Endodermal cell (in vitro differentiated cells): ENCODE results near the gene ARHGEF11. TPM values are rescaled to one million over a fixed set of nuclear protein-coding genes. Genes with fewer than 3 reads are reported as not detected.
A peak's percentile ranks its signal among the peaks of the same experiment; 100 is the strongest.

Source experiments
- DNase-seq: peaks from one replicate; pipeline ENCODE4 v3.0.0-alpha.2; 2017
- H3K27ac ChIP-seq: 2 replicates; pipeline ENCODE4 v1.5.1; 2013; ENCODE audit warnings: mild to moderate bottlenecking, low read depth, low read length, moderate library complexity
- H3K27me3 ChIP-seq: 2 replicates; pipeline ENCODE4 v1.6.1; 2013; ENCODE audit warnings: mild to moderate bottlenecking, low read length, moderate library complexity; ENCODE audit not compliant: insufficient read depth, control insufficient read depth, poor library complexity, severe bottlenecking
- H3K36me3 ChIP-seq: 2 replicates; pipeline ENCODE4 v1.7.0; 2013; ENCODE audit warnings: mild to moderate bottlenecking, low read length, moderate library complexity; ENCODE audit not compliant: control insufficient read depth, insufficient read depth
- H3K4me1 ChIP-seq: one replicate; pipeline ENCODE4 v1.7.0; 2013; ENCODE audit warnings: low read length; ENCODE audit not compliant: control insufficient read depth, insufficient read depth
- H3K4me3 ChIP-seq: 2 replicates; pipeline ENCODE4 v1.5.1; 2013; ENCODE audit warnings: mild to moderate bottlenecking, low read length, moderate library complexity
- H3K9ac ChIP-seq: 2 replicates; pipeline ENCODE4 v1.6.1; 2013; ENCODE audit warnings: mild to moderate bottlenecking, low read length, moderate library complexity; ENCODE audit not compliant: poor library complexity, severe bottlenecking; ENCODE audit errors: extremely low read depth
- H3K9me3 ChIP-seq: 2 replicates; pipeline ENCODE4 v1.6.1; 2013; ENCODE audit warnings: mild to moderate bottlenecking, low read length, moderate library complexity; ENCODE audit not compliant: control insufficient read depth
- H3K27ac Mint-ChIP-seq: 2 replicates; pipeline ENCODE4 v1.8.0; 2020; ENCODE audit warnings: mixed read lengths
- H3K27me3 Mint-ChIP-seq: 2 replicates; pipeline ENCODE4 v1.8.0; 2021; ENCODE audit warnings: mild to moderate bottlenecking, mixed read lengths; ENCODE audit not compliant: insufficient read depth
- H3K36me3 Mint-ChIP-seq: 2 replicates; pipeline ENCODE4 v1.8.0; 2020; ENCODE audit warnings: low read depth, mixed read lengths
- H3K4me1 Mint-ChIP-seq: 2 replicates; pipeline ENCODE4 v1.8.0; 2020; ENCODE audit warnings: mixed read lengths
- H3K4me3 Mint-ChIP-seq: 2 replicates; pipeline ENCODE4 v1.8.0; 2020; ENCODE audit warnings: mild to moderate bottlenecking, moderate library complexity, mixed read lengths
- H3K9me3 Mint-ChIP-seq: 2 replicates; pipeline ENCODE4 v1.8.0; 2020; ENCODE audit warnings: mild to moderate bottlenecking, mixed read lengths
- WGBS, 2 experiments: methylation state at CpG; one replicate each; pipeline versions ENCODE4 v1.1.5 to v1.1.7; 2013; ENCODE audit warnings: missing lambda C conversion rate in 2 of 2, mixed read lengths in 1 of 2; ENCODE audit not compliant: insufficient coverage in 1 of 2, insufficient read length in 1 of 2; 5-methylcytosine and 5-hydroxymethylcytosine counted together
- total RNA-seq, 2 donors: library from RNA; stranded (reverse); fragmentation: NEBNext Ultra II Directional in 1 of 2; extraction: Animal tissue kit (Norgen Biotek cat#: 25700) in 1 of 2; gene quantifications; 2 replicates in 1 of 2; 3 replicates in 1 of 2; pipeline ENCODE4 v1.2.1, GENCODE V29; 2021
- TF ChIP-seq, protein P1 (sequence below): fragments of 200-600 bp; sonication (generic); conservative IDR thresholded peaks from 2 replicates; pipeline ENCODE4 v1.5.0; 2021; ENCODE audit warnings: antibody characterized with exemption, mild to moderate bottlenecking

Gene ARHGEF11
- total RNA-seq, 2 donors from 2014 or later, result 54.2 to 56.5 TPM

DNA sequence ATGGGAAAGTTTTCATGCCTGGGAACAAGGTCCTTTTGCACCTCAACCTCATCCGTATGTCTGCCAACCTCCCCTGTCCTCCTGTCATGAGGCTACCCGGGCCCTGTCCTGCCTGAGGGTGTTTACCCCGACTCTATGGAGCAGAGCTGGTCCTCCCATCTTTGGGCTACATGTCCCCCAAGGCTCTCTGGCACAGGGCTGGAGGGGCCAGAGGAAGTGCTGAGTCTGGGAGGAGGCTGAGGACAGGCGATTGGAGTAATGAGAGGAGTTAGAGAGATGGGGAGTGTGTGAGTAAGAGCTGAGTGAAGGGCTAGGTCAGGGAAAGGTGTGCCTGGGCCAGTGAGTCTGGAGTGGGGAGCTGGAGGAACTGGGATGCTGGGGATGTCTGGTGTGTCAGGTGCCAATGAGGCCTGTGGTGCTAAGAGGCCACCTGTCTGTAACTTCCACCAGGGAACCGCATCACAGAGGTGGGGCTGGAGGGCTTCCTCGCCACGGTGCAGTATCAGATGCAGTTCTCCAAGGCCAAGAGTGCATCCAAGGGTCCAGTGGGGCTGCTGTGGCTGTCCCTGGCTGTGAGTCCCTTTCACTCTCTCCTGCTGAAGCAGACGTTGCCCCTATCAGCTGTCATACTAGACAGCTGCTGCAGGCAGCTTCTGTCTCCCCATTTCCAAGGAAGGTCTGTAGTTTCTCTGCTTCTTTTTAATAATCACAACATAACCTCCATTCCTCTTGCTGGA is 113.4 kb downstream of the ARHGEF11 start:
- no peaks in the 10 kb centered on the region for H3K9me3 ChIP-seq
- peaks cover 26% of the 10 kb centered on the region for H3K27me3 ChIP-seq
- TF ChIP-seq, protein P1, sequence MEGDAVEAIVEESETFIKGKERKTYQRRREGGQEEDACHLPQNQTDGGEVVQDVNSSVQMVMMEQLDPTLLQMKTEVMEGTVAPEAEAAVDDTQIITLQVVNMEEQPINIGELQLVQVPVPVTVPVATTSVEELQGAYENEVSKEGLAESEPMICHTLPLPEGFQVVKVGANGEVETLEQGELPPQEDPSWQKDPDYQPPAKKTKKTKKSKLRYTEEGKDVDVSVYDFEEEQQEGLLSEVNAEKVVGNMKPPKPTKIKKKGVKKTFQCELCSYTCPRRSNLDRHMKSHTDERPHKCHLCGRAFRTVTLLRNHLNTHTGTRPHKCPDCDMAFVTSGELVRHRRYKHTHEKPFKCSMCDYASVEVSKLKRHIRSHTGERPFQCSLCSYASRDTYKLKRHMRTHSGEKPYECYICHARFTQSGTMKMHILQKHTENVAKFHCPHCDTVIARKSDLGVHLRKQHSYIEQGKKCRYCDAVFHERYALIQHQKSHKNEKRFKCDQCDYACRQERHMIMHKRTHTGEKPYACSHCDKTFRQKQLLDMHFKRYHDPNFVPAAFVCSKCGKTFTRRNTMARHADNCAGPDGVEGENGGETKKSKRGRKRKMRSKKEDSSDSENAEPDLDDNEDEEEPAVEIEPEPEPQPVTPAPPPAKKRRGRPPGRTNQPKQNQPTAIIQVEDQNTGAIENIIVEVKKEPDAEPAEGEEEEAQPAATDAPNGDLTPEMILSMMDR, result no peak
- H3K4me3 ChIP-seq, result no peak overlapping the region
- H3K36me3 Mint-ChIP-seq, result peaks cover 27% of the 10 kb centered on the region
- no peak overlapping the region for H3K4me3 Mint-ChIP-seq
- no peak for DNase-seq
- H3K4me1 ChIP-seq, result no peaks in the 10 kb centered on the region
- H3K27ac ChIP-seq, result no peak overlapping the region
- WGBS, 2 experiments, result 72 to 77% methylated on average over 7 to 8 of the region's 8 CpGs
- H3K9me3 Mint-ChIP-seq, result no peaks in the 10 kb centered on the region
- peaks cover 26% of the 10 kb centered on the region for H3K36me3 ChIP-seq
- no peak overlapping the region for H3K9ac ChIP-seq
- peaks cover 13% of the 10 kb centered on the region for H3K4me1 Mint-ChIP-seq
- H3K27ac Mint-ChIP-seq, result no peak overlapping the region
- H3K27me3 Mint-ChIP-seq, result peaks cover 40% of the 10 kb centered on the region

DNA sequence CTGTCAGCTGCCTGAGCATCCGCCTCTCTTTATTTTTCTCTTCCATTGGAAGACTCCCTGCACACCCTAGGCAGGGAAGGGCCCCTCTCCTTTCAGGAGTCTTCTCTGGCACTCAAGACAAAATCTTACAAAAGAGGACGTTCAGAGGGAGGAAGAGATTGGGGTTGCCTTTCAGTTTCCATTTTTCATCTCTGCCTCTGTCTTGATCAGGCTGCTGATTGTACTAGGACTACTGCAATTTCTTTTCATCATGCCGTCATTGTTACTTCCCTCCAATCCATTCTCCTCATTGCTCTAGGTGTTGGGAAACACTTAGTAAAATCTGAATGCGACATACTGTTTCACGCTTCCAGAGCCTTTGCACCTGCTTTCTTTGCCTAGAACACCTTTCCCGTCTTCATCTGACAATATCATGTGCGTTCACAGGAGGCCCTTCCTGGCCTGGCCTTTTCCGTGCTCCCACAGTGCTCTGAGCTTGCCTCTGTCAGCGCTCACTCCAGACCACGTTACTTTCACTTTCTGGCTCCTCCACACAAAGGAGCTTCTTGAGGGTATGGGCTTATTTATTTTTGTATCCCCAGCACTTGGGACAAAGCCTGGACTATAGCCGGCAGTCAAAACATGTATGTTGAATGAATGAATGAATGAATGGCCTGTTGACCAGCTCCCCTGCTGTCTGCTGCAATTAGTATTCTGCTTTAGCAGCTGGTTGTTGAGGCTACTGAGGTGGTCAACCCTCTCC is 114.2 kb downstream of the ARHGEF11 start:
- WGBS, 2 experiments, result 92 to 93% methylated on average over 11 of the region's 11 CpGs
- Histone ChIP-seq H3K36me3 (peaks cover 19% of the 10 kb centered on the region), H3K4me3 (no peak overlapping the region), H3K27ac (no peak overlapping the region), H3K9ac (no peak overlapping the region), H3K9me3 (no peaks in the 10 kb centered on the region), H3K4me1 (no peaks in the 10 kb centered on the region), H3K27me3 (peaks cover 34% of the 10 kb centered on the region)
- Mint-ChIP-seq H3K4me1 (peaks cover 14% of the 10 kb centered on the region), H3K4me3 (no peak overlapping the region), H3K36me3 (peaks cover 23% of the 10 kb centered on the region), H3K27me3 (peaks cover 48% of the 10 kb centered on the region), H3K27ac (no peak overlapping the region), H3K9me3 (no peaks in the 10 kb centered on the region)
- no peak for DNase-seq
- TF ChIP-seq, protein P1, result no peak

GRCh38 chr1:156930483-156930882 is 115.1 kb downstream of the ARHGEF11 start:
- H3K27me3 Mint-ChIP-seq, result peaks cover 57% of the 10 kb centered on the region
- no peaks in the 10 kb centered on the region for H3K9me3 Mint-ChIP-seq
- H3K27ac Mint-ChIP-seq, result no peak overlapping the region
- H3K4me1 ChIP-seq, result no peaks in the 10 kb centered on the region
- H3K4me3 Mint-ChIP-seq, result no peak overlapping the region
- H3K27ac ChIP-seq, result no peak overlapping the region
- H3K4me3 ChIP-seq, result no peak overlapping the region
- no peaks in the 10 kb centered on the region for H3K9me3 ChIP-seq
- H3K36me3 Mint-ChIP-seq, result peaks cover 15% of the 10 kb centered on the region
- H3K4me1 Mint-ChIP-seq, result peaks cover 14% of the 10 kb centered on the region
- H3K36me3 ChIP-seq, result peaks cover 13% of the 10 kb centered on the region
- H3K9ac ChIP-seq, result no peak overlapping the region
- WGBS, 2 experiments, result 30 to 65% methylated on average over 2 to 4 of the region's 4 CpGs
- TF ChIP-seq, protein P1, result no peak
- peaks cover 43% of the 10 kb centered on the region for H3K27me3 ChIP-seq
- DNase-seq, result peak; percentile 55
